Transverse colon (tissue), 3 donors: ENCODE results near the gene OR4K17.

Experiments
- EP300 ChIP-seq: sonication (generic); formaldehyde crosslinking; IDR thresholded peaks from one replicate; pipeline ENCODE4 v1.6.1; 2017; ENCODE audit warnings: antibody characterized with exemption, low read depth
- POLR2A ChIP-seq: fragments of 450-650 bp; IDR thresholded peaks from one replicate; pipeline ENCODE4 v1.6.1; 2016; ENCODE audit warnings: antibody characterized with exemption, mild to moderate bottlenecking, moderate library complexity
- TF ChIP-seq, protein P1 (sequence below), 5 experiments: fragments of 200-600 bp in 3 of 5; fragments of 450-650 bp in 2 of 5; sonication (generic) in 3 of 5; IDR thresholded peaks; 1 replicate in 2 of 5; 2 replicates in 3 of 5; pipeline ENCODE4 v1.5.1; 2016 to 2017; ENCODE audit warnings: antibody characterized with exemption in 5 of 5, inconsistent platforms in 3 of 5, mild to moderate bottlenecking in 2 of 5, moderate library complexity in 1 of 5

DNA sequence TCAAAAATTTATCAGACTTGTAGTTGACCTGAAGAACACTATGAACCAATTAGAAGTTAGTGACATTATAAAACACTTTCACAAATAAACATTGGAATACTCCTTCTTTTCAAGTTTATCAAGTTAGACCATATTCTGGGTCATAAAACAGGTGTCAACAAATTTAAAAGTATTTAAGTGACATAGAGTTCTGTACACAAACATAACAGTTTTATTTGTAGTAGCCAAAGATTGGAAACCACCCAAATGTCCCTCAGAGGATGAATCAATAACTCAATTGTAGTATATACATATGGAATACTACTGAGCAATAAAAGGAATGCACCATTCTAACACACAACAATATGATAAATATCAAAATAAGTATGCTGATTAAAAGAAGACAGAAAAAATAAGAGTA lies 56.6 kb downstream of the OR4K17 start:
- TF ChIP-seq, protein P1, sequence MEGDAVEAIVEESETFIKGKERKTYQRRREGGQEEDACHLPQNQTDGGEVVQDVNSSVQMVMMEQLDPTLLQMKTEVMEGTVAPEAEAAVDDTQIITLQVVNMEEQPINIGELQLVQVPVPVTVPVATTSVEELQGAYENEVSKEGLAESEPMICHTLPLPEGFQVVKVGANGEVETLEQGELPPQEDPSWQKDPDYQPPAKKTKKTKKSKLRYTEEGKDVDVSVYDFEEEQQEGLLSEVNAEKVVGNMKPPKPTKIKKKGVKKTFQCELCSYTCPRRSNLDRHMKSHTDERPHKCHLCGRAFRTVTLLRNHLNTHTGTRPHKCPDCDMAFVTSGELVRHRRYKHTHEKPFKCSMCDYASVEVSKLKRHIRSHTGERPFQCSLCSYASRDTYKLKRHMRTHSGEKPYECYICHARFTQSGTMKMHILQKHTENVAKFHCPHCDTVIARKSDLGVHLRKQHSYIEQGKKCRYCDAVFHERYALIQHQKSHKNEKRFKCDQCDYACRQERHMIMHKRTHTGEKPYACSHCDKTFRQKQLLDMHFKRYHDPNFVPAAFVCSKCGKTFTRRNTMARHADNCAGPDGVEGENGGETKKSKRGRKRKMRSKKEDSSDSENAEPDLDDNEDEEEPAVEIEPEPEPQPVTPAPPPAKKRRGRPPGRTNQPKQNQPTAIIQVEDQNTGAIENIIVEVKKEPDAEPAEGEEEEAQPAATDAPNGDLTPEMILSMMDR (IDR thresholded peaks at IDR 0.05), result no peak
- TF ChIP-seq EP300 (no peak), POLR2A (no peak)
